ENCODE measurements around the gene FANCM.

DNA sequence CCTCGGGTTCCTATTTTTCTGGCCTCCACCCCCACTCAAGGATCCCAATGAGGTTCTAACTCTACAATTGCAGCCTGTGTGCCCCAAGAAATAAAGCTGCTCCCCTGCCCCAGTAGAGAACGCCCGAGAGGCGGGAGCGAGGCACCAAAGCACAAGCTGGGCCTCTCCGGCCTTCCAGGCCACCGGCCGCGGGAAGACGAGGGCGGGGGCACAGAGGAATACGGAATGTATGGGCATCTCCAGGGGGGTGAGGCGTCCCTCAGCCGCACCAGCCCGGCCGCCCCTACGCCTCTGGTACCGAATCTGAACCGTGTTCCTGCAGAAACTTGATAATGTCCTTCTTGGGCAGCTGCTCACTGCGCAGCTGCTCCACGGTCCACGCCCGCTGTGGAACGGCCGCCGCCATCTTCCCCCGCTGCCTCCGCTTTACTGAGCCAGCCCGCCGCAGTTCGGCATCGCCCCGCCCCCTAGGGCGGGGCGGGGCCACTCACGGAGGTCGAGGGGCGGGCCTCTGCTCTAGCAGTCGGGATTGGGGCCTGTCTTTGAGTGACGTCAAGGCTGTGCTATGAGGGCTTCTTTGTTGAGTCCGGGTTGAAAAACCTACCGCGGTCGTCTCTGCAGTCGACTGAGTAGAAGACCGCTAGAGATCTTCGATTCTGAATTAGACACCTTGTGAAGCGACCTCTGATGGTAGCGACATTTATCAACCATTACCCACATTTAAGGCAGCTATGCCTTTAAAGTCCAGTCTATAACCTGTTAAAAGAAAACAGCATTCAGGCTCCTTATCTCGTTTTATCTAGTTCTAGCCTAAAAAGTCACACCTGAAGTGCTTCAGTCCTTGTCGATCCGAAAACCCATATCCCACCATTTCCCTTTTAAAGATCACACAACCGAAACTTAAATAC, 1.4 kb upstream of the FANCM start, which contains the start of gene FKBP3:
- TF ChIP-seq, protein P1, sequence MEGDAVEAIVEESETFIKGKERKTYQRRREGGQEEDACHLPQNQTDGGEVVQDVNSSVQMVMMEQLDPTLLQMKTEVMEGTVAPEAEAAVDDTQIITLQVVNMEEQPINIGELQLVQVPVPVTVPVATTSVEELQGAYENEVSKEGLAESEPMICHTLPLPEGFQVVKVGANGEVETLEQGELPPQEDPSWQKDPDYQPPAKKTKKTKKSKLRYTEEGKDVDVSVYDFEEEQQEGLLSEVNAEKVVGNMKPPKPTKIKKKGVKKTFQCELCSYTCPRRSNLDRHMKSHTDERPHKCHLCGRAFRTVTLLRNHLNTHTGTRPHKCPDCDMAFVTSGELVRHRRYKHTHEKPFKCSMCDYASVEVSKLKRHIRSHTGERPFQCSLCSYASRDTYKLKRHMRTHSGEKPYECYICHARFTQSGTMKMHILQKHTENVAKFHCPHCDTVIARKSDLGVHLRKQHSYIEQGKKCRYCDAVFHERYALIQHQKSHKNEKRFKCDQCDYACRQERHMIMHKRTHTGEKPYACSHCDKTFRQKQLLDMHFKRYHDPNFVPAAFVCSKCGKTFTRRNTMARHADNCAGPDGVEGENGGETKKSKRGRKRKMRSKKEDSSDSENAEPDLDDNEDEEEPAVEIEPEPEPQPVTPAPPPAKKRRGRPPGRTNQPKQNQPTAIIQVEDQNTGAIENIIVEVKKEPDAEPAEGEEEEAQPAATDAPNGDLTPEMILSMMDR (IDR thresholded peaks at IDR 0.05; ENCODE audit: low read length), result peak; percentile 55
- TF ChIP-seq EZH2 (IDR thresholded peaks at IDR 0.05; ENCODE audit: borderline replicate concordance, low read length), result no peak
